ENCODE results near the gene NPAS3. TPM values are rescaled to one million over a fixed set of nuclear protein-coding genes. Genes with fewer than 3 reads are reported as not detected.

NPAS3 gene
- total and polyA plus RNA-seq, 2 donors (not counting 3 experiments of a cell fraction or from before 2014, with no cell fraction given): 0.10 to 0.13 TPM

DNA sequence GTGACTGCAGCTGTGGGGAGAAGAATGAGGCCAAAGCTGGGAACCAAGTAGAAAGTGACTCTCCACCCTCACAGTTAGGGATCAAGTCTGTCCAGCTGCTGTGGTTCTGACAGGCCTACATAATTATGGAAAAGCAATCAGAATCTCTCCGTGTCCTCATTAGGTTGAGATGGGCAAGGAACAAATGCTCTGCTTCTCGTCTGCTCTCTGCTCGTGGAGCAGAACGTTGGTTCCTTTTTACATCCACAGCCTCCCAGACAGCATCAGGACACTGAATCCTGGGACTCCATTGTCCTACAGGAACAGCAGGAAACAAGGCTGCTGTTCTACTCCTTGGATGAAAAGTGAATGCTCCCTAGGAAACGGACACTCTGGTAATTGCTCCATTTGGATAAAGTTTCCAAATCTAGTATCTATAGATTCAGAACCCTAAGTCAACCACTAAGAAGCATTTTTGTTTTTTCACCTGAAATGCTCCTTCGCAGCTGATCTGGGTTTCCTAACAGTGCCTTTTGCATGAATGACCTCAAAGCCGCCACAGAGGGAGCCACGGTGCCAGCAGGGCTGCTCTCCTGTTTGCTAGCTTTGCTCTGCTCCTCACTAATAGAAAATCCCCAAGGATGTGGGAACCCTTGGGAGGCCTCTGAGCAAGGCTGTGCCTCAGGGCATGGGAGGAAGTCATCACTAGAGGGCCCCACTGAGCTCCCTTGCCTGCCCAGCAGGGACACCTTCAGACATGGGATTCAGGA lies 910.2 kb downstream of the NPAS3 start:
- intact Hi-C loops (cut with micrococcal nuclease) (loop anchor here (1.0 kb wide), 3 partner anchors 101 to 379 kb away; no protein-coding TSS in a partner anchor), dilution Hi-C loops (cut with MboI; ENCODE audit: extremely low pct_ligation_motif_present, low sequenced_read_pairs) (no loop called here)
- Histone ChIP-seq H3K36me3 (ENCODE audit: control insufficient read depth in 2 of 2, extremely low read depth in 1 of 2, insufficient read depth in 2 of 2, low read length in 2 of 2) (no peaks in the 10 kb centered on the region), H3K9ac (replicated peaks; ENCODE audit: extremely low read depth, insufficient read depth, low read length) (no peak overlapping the region), H3K4me3 (replicated peaks in 1 of 3; ENCODE audit: insufficient read depth in 1 of 3, low read depth in 1 of 3, low read length in 3 of 3) (no peak overlapping the region), H3K27ac (ENCODE audit: insufficient read depth, low read depth, low read length) (no peak overlapping the region), H3K79me2 (ENCODE audit: control insufficient read depth, insufficient read depth, low read length) (no peaks in the 10 kb centered on the region), H3K9me1 (replicated peaks; ENCODE audit: control insufficient read depth, extremely low read depth, insufficient read depth, low read length) (no peaks in the 10 kb centered on the region), H3K4me1 (ENCODE audit: control insufficient read depth, extremely low read depth, insufficient read depth, low read length) (no peaks in the 10 kb centered on the region), H3K27me3 (ENCODE audit: control insufficient read depth in 2 of 2, insufficient read depth in 2 of 2, low read length in 2 of 2) (no peaks in the 10 kb centered on the region), H2AFZ (ENCODE audit: low read depth, low read length) (no peak overlapping the region), H3K9me3 (replicated peaks; ENCODE audit: control insufficient read depth, insufficient read depth, low read length) (no peaks in the 10 kb centered on the region), H3K4me2 (ENCODE audit: insufficient read depth, low read length) (no peak overlapping the region), H4K20me1 (replicated peaks; ENCODE audit: control insufficient read depth, extremely low read depth, insufficient read depth, low read length) (no peaks in the 10 kb centered on the region)
- peak; percentile 48 for DNase-seq (ENCODE audit: low read depth, low spot score)
- POLR2A ChIA-PET: no interaction called here
- no TSS peak for BruUV-seq (replicated peaks)
- TF ChIP-seq, protein P1, sequence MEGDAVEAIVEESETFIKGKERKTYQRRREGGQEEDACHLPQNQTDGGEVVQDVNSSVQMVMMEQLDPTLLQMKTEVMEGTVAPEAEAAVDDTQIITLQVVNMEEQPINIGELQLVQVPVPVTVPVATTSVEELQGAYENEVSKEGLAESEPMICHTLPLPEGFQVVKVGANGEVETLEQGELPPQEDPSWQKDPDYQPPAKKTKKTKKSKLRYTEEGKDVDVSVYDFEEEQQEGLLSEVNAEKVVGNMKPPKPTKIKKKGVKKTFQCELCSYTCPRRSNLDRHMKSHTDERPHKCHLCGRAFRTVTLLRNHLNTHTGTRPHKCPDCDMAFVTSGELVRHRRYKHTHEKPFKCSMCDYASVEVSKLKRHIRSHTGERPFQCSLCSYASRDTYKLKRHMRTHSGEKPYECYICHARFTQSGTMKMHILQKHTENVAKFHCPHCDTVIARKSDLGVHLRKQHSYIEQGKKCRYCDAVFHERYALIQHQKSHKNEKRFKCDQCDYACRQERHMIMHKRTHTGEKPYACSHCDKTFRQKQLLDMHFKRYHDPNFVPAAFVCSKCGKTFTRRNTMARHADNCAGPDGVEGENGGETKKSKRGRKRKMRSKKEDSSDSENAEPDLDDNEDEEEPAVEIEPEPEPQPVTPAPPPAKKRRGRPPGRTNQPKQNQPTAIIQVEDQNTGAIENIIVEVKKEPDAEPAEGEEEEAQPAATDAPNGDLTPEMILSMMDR (IDR thresholded peaks at IDR 0.05; ENCODE audit: extremely low read depth in 1 of 2, insufficient read depth in 1 of 2, low read depth in 1 of 2, low read length in 2 of 2): peak; percentile 63 to 82
- TF ChIP-seq, protein P2, sequence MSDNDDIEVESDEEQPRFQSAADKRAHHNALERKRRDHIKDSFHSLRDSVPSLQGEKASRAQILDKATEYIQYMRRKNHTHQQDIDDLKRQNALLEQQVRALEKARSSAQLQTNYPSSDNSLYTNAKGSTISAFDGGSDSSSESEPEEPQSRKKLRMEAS (IDR thresholded peaks at IDR 0.05; ENCODE audit: insufficient read depth, insufficient read length): no peak
- CTCF ChIA-PET: interaction anchor here (0.5 to 4.9 kb wide), 52 partner anchors 8 to 1261 kb away, joined by 3 to 244 read pairs (median 4); partner anchors contain the start of gene EGLN3
- peak; percentile 46 for FAIRE-seq

DNA sequence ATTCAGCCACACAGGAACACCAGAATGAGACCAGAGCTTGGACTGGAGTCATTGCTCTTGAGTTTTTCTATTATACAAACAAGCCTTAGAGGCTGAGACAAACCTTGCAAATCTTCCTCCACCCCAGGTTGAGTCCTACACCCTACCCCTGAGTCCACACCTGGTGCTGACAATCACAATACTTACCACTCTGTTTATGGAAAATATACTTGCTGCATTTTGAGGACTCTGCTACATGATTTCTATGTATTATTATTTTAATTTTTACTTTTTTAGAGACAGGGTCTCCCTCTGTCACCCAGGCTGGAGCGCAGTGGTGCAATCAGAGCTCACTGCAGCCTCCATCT lies 910.7 kb downstream of the NPAS3 start:
- Histone ChIP-seq H4K20me1 (replicated peaks; ENCODE audit: control insufficient read depth, extremely low read depth, insufficient read depth, low read length) (no peaks in the 10 kb centered on the region), H3K9me1 (replicated peaks; ENCODE audit: control insufficient read depth, extremely low read depth, insufficient read depth, low read length) (no peaks in the 10 kb centered on the region), H3K9me3 (replicated peaks; ENCODE audit: control insufficient read depth, insufficient read depth, low read length) (no peaks in the 10 kb centered on the region), H3K9ac (replicated peaks; ENCODE audit: extremely low read depth, insufficient read depth, low read length) (no peak overlapping the region), H3K27me3 (ENCODE audit: control insufficient read depth in 2 of 2, insufficient read depth in 2 of 2, low read length in 2 of 2) (no peaks in the 10 kb centered on the region), H3K4me1 (ENCODE audit: control insufficient read depth, extremely low read depth, insufficient read depth, low read length) (no peaks in the 10 kb centered on the region), H3K4me3 (replicated peaks in 1 of 3; ENCODE audit: insufficient read depth in 1 of 3, low read depth in 1 of 3, low read length in 3 of 3) (no peak overlapping the region), H2AFZ (ENCODE audit: low read depth, low read length) (no peak overlapping the region), H3K4me2 (ENCODE audit: insufficient read depth, low read length) (no peak overlapping the region), H3K27ac (ENCODE audit: insufficient read depth, low read depth, low read length) (no peak overlapping the region), H3K36me3 (ENCODE audit: control insufficient read depth in 2 of 2, extremely low read depth in 1 of 2, insufficient read depth in 2 of 2, low read length in 2 of 2) (no peaks in the 10 kb centered on the region), H3K79me2 (ENCODE audit: control insufficient read depth, insufficient read depth, low read length) (no peaks in the 10 kb centered on the region)
- dilution Hi-C loops (cut with MboI; ENCODE audit: extremely low pct_ligation_motif_present, low sequenced_read_pairs) (no loop called here), intact Hi-C loops (cut with micrococcal nuclease) (loop anchor here (1.0 kb wide), 3 partner anchors 101 to 379 kb away; no protein-coding TSS in a partner anchor)
- no TSS peak for BruUV-seq (replicated peaks)
- FAIRE-seq (no peak), DNase-seq (ENCODE audit: low read depth, low spot score) (no peak)
- ChIA-PET CTCF (interaction anchor here (0.6 to 4.9 kb wide), 50 partner anchors 8 to 1261 kb away, joined by 3 to 244 read pairs (median 4); partner anchors contain the start of gene EGLN3), POLR2A (no interaction called here)
- TF ChIP-seq EZH2 (IDR thresholded peaks at IDR 0.05; ENCODE audit: borderline replicate concordance, low read depth, low read length, severe bottlenecking) (no peak), JUN (IDR thresholded peaks at IDR 0.05; ENCODE audit: borderline replicate concordance, insufficient read depth, insufficient read length, low read depth) (no peak), FOS (IDR thresholded peaks at IDR 0.05; ENCODE audit: borderline replicate concordance, insufficient read depth, low read length) (no peak), POLR2A (IDR thresholded peaks at IDR 0.05; ENCODE audit: low read depth, low read length) (no peak), POLR2AphosphoS5 (IDR thresholded peaks at IDR 0.05; ENCODE audit: insufficient read depth, low read depth, low read length) (no peak), GATA2 (IDR thresholded peaks at IDR 0.05; ENCODE audit: insufficient read depth, insufficient read length, low read depth, low read length) (no peak), MYC (IDR thresholded peaks at IDR 0.05; ENCODE audit: low read depth, low read length) (no peak)
- TF ChIP-seq, protein P1 (IDR thresholded peaks at IDR 0.05; ENCODE audit: extremely low read depth in 1 of 2, insufficient read depth in 1 of 2, low read depth in 1 of 2, low read length in 2 of 2): no peak
- TF ChIP-seq, protein P2 (IDR thresholded peaks at IDR 0.05; ENCODE audit: insufficient read depth, insufficient read length): no peak

Measured in endothelial cell of umbilical vein (primary cell).